ENCODE measurements around the gene PACS2.

DNA sequence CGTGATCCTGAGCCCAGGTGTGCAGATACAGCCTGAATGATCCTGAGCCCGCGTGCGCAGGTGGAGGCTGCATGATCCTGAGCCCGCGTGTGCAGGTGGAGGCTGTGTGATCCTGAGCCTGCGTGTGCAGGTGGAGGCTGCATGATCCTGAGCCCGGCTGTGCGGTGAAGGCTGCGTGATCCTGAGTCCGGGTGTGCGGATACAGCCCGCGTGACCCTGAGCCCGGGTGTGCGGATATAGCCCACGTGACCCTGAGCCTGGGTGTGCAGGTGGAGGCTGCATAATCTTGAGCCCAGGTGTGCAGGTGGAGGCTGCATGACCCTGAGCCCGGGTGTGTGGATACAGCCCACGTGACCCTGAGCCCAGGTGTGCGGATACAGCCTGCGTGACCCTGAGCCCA, 34.0 kb upstream of the PACS2 start:
- TF ChIP-seq, protein P1, sequence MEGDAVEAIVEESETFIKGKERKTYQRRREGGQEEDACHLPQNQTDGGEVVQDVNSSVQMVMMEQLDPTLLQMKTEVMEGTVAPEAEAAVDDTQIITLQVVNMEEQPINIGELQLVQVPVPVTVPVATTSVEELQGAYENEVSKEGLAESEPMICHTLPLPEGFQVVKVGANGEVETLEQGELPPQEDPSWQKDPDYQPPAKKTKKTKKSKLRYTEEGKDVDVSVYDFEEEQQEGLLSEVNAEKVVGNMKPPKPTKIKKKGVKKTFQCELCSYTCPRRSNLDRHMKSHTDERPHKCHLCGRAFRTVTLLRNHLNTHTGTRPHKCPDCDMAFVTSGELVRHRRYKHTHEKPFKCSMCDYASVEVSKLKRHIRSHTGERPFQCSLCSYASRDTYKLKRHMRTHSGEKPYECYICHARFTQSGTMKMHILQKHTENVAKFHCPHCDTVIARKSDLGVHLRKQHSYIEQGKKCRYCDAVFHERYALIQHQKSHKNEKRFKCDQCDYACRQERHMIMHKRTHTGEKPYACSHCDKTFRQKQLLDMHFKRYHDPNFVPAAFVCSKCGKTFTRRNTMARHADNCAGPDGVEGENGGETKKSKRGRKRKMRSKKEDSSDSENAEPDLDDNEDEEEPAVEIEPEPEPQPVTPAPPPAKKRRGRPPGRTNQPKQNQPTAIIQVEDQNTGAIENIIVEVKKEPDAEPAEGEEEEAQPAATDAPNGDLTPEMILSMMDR (IDR thresholded peaks at IDR 0.05) = no peak
- TF ChIP-seq POLR2A (IDR thresholded peaks at IDR 0.05) = no peak
